Measurements from ENCODE around the gene CSTF3.

GRCh38 chr11:33040033-33040861 lies 121.0 kb downstream of the CSTF3 start:
- TF ChIP-seq CTCF (conservative IDR thresholded peaks at IDR 0.05) = no peak
- peak; percentile 63 for TF ChIP-seq ZFX (IDR thresholded peaks at IDR 0.05)

All from C4-2B (cell line).